Kidney epithelial cell (primary cell): ENCODE measurements around the gene GREB1. TPM values are rescaled to one million over a fixed set of nuclear protein-coding genes. Genes with fewer than 3 reads are reported as not detected.

Source experiments
- DNase-seq: peaks from one replicate; pipeline ENCODE4 v3.0.0-alpha.2; 2010; ENCODE audit warnings: low read depth
- H3K27me3 ChIP-seq: 2 replicates; pipeline ENCODE4 v1.6.0; 2011; ENCODE audit warnings: low read length; ENCODE audit not compliant: control insufficient read depth, insufficient read depth
- H3K36me3 ChIP-seq: 2 replicates; pipeline ENCODE4 v1.5.1; 2011; ENCODE audit warnings: low read length; ENCODE audit not compliant: control insufficient read depth, insufficient read depth
- H3K4me3 ChIP-seq: 2 replicates; pipeline ENCODE4 v1.5.1; 2011; ENCODE audit warnings: low read depth, mild to moderate bottlenecking, control low read depth, low read length
- CTCF ChIP-seq: IDR thresholded peaks from 2 replicates; pipeline ENCODE4 v1.5.1; 2011; ENCODE audit warnings: mild to moderate bottlenecking, moderate library complexity, low read length, control low read depth, inconsistent platforms; ENCODE audit not compliant: insufficient read depth, poor library complexity, severe bottlenecking
- total RNA-seq: library from RNA; depleted of rRNA; stranded (reverse); fragments of >200 nt; gene quantifications from 2 replicates; pipeline ENCODE4 v1.2.3, GENCODE V29; 2015

Gene GREB1
- total RNA-seq, 1 donor from 2014 or later: 2.8 TPM

GRCh38 chr2:11568436-11568835 is 34.6 kb downstream of the GREB1 start:
- no peak for TF ChIP-seq CTCF
- DNase-seq: no peak
- no peak overlapping the region for H3K4me3 ChIP-seq
- peaks cover 16% of the 10 kb centered on the region for H3K27me3 ChIP-seq
- no peaks in the 10 kb centered on the region for H3K36me3 ChIP-seq

GRCh38 chr2:11569636-11570035 is 35.8 kb downstream of the GREB1 start:
- Histone ChIP-seq H3K36me3 (no peaks in the 10 kb centered on the region), H3K27me3 (peaks cover 16% of the 10 kb centered on the region), H3K4me3 (no peak overlapping the region)
- no peak for TF ChIP-seq CTCF
- DNase-seq: no peak

DNA sequence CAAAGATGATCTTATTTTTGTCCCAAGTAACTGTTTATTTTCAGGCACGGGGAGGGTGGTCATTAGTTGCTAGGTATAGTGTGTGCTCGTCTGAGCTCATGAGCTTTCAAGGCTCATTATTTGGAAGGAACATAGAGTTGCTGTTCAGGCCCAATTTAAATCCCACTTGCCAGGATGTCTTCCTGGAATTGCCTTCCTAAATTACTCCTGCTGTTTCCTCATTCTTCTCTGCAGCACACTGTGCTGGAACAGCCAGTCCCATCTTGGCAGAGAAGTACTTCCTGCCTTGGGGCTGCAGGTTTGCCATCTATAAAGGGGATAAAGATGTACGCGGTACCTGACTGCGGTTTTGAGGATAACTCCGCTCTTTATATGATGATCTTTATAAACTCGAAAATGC is 37.3 kb downstream of the GREB1 start:
- no peak for TF ChIP-seq CTCF
- DNase-seq: no peak
- Histone ChIP-seq H3K36me3 (no peaks in the 10 kb centered on the region), H3K4me3 (no peak overlapping the region), H3K27me3 (peaks cover 16% of the 10 kb centered on the region)

- peaks cover 13% of the 10 kb centered on the region for H3K27me3 ChIP-seq
- no peak for TF ChIP-seq CTCF
- no peaks in the 10 kb centered on the region for H3K36me3 ChIP-seq
- H3K4me3 ChIP-seq: no peak overlapping the region
- no peak for DNase-seq
Measured at GRCh38 chr2:11572996-11573395, 39.2 kb downstream of the GREB1 start.

DNA sequence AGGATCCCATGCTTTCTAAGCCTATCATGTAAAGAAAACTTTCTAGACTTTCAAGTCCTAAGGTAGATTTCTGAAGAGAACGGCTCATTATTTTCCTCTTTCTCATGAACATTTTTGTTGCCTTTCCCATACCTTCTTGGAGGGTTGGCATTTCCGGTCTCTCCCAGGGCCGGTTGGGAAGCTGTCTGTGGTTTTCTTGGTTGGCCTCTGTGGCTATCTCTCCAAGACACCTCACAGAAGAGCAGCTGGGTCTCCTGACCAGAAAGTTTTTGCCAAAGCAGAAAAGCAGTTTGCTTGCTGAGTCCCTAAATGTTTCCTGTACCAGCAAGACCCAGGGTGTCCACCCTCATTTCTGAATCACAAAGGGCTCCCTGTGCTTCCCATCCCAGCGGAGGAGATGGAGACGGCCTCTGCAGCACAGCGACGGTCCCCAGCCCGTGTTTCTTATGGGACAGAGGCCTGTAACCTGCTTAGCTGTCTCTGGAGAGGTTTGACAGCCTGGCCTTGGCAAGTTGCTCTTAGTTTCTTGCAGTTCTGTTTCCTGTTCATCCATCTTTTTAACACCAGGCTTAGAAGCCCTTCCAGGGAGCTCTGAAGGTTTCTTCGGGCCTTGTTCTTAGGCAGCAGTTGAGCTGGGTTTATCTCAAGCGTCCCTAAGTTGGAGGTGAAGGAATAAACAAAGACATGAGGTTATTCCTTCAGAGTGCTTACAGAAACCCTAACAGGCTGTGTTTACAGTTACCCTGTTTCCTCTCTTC is 39.8 kb downstream of the GREB1 start:
- no peak for TF ChIP-seq CTCF
- Histone ChIP-seq H3K4me3 (no peak overlapping the region), H3K27me3 (peaks cover 10% of the 10 kb centered on the region), H3K36me3 (no peaks in the 10 kb centered on the region)
- DNase-seq: no peak
